ENCODE results near the gene NOX4.

Gene NOX4

DNA sequence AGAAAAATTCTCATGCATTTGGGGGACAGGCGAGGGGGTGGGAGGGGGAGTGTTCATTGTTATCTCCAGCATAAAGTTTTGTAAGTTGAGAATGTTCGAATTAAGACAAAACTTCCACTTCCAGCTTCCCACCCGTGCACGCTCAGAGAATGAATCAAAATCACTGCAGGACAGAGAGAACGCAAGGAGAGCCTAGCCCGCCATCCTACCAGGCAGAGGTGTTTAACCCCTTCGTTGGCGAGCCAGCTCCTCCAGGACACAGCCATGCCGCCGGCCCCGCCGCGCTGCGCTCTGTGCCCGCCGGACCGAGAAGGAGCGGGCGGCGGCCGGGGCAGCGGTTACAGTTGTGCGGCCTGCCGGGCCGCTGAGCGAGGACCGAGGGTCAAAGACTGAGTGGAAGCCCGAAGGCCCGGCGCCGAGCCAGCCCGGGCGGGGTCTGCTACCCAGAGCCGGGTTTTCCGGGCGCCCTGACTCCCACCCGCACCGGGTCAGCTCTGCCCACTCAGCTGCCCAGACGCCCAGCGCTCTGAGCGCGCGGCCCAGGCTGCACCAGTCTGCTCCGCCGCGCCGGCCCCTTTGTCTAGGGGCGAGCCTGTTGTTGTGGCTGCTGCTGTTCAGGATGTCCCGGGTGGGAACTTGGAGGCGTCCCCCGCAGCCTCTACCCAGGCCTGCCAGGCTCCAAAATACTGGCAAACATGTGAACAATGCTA is at the start of gene NOX4:
Gene NOX4, minus strand, starts transcription at position 395 of the 710 bp plus-strand sequence. Its CDS starts 129 bp downstream, at position 266.
- DNase-seq = no peak

DNA sequence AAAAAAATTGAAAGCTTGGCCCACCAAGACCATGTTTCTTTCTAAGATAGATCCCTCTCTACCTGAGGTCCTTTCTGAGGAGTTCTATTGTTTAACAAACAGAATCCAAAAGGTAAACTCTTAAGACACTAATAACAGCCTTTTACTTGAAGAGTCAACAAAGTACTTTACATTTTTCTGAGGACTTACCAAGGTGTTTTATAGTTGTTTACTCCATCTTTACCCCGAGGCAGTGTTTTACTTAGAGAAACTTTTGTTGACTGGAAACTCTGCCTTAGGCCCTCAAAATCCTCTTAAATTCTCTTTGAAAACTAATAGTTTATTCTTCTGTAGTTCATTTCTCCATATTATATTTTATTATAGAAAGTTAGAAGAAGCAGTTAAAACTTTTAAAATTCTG is 49.7 kb upstream of the NOX4 start:
- no peak for DNase-seq

DNA sequence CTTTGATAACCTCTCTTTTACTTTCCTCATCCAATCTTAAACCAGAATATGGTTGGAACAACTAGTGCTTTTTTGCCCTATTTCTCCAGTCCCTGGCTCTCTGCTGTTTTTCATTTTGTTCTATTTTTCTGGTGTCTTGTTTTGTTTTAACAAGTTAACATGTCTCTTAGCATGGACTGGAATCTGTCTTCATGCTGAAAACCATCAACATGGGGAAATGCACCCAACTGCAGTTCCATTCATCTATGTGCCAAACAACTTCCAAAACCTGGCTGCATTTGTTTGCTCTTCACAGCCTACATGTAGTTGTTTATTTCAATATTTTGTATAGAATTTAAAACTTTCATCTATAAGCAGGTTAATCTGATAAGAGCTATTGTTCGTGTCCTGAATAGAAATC is 46.8 kb upstream of the NOX4 start:
- no peak for DNase-seq

DNA sequence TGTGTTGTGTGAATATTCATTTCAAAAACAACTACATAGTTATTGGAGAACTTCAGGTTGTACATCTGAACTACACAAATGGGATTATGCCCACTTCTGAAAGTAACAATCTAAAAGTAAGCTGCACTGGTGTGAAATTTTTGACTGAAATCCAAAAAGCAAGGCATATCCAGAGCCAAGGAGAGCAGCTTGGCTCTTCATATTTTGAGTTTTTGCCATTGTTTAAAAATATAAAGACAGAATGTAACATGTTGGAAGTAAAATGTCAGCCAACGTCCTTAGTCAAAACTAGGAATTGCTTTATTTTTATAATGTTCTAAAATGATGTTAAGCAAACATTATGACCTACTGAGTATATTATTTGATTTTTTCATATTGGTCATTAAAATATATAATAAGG is 45.8 kb upstream of the NOX4 start:
- DNase-seq = no peak

DNA sequence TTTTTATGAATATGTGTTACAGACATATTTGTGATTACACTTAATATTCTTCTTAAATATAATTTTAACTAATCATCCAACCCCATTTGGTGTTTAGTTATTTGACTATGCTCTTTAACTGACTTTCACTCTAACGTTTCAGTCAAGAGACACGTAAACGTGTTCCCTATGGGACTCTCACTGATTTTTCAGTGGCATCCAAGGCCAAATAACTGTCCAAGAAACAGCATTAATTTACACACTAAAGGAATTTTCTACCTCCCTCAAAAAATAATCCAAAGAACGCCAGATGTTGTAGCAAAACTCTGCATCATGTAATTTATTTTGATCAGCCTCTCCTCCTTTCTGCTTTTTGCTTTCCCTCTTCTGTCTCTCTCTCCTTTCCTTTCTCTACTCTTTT is 44.0 kb upstream of the NOX4 start:
- no peak for DNase-seq

DNA sequence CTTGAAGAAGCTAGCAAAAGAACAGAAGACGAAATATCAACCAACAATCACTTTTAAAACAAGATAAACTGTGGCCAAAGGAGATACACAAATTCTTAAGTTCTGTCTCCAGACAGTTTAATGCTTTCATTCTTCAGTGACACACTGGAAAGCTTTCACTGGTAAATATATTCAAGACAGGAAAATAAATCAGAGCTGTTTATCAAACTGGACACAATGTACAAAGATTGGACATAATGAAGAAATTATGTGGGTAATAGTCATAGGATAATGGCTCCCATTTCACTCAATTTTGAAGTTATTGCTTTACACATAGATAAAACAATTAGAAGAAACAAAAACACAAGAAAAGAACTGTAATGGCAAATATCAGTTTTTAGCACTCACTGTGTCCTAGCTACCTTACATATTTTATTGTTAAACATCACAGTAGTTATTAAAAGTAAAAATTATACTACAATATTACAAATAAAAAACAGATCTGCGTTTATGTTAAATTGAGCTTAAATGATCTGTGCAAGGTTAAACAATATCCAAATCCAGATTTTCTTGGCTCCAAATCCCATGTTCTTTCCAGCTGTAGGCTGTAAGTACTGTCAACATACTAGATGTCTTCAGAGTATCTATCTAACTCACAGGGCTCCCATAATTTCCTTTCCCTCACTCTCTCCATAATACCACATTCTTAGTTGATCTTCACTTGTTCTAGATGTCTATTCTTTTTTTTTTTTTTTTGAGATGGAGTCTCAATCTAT is 38.6 kb upstream of the NOX4 start:
- DNase-seq = no peak

DNA sequence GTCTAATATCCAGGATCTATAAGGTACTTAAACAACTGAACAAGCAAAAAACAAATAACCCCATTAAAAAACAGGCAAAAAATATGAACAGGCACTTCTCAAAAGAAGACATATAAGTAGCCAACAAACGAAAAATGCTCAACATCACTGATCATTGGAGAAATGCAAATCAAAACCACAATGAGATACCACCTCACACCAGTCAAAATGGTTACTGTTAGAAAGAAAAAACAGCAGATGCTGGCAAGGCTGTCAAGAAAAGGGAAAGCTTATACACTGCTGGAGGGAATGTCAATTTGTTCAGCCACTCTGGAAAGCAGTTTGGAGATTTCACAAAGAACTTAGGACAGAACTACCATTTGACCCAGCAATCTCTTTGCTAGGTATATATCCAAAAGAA is 30.6 kb upstream of the NOX4 start:
- DNase-seq = no peak

DNA sequence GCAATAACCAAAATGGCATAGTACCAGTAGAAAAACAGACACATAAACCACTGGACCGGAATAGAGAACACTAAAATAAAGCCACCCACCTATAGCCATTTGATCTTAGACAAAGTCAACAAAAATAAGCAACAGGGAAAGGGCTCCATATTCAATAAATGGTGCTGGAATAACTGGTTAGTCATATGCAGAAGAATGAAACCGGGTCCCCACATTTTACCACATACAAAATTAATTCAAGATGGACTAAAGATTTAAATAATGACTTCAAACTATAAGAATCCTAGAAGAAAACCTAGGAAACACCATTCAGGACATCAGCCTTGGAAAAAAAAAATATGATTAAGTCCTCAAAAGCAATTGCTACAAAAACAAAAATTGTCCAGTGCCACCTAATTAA is 30.1 kb upstream of the NOX4 start:
- DNase-seq = no peak

DNA sequence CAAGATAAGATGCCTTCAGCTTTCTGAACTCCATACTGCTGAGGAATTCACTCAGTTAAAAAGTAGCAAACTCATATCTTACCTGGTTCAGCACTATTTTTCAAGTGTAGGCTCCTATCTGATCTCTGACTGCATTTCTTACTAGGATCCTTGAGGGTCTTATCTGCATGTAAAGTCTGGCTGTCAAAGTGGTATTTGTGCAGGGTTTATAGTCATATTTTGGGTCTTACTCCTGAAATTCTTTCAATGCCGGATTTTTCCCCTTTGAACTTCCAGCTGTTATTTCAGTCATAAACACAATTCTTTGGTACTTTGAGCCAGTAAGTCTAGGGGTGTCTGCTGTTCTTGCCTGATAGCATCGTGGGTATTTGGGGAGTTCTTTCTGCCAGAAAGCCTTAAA is 25.3 kb upstream of the NOX4 start:
- DNase-seq = no peak

DNA sequence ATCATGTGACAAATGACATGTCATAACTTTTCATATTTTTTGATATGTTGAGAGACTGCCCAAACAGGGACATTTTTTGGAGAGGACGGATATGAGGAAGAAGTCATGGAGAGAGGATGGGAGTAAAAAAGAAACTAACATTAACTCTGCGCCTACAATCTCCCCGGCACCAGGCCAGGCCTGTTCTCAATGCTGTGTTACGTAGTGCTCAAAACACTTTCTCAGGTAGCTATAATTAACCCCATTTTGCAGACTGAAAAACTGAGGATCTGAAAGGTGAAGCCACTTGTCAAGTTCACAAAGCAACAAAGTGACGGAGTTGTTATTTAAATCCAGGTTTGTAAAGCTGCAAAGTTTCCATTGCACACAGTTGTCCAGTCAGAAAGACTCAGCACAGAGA is 17.4 kb upstream of the NOX4 start:
- DNase-seq = no peak

DNA sequence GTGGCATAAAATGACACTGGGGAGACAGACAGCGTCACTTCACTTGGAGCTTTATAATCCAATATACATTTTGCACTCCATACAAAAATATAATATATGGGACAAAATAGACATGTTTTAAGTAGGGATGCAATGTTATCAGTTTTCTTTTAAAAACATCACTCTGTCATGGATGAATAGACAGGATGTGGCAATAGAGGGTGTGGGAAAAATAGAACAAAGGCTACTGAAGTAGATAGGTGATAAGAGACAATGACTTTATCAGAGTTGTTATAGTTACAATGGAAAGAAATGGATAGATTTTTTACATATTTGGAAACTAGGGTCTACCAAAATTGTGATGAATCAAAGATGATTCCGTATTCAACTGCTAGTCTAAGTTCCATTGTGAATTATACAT is 13.1 kb upstream of the NOX4 start:
- DNase-seq = no peak

DNA sequence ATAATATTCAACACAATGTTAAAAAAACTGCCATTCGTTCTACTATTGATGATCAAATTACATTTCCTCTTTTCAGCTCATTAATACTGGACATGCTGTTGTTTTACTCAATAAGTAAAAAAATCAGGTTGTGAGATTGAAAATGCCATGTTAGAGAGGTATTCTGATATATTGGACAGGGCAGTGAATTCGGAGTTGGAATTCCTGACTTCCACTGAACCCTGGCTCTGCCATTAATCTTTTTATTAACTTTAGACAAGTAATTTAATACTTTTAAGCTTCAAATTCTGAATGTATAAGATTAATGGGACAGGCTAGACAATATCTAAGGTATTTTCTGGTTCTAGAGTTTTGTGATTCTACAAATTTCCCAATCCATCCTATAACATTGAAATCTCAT is 12.2 kb upstream of the NOX4 start:
- DNase-seq = no peak

DNA sequence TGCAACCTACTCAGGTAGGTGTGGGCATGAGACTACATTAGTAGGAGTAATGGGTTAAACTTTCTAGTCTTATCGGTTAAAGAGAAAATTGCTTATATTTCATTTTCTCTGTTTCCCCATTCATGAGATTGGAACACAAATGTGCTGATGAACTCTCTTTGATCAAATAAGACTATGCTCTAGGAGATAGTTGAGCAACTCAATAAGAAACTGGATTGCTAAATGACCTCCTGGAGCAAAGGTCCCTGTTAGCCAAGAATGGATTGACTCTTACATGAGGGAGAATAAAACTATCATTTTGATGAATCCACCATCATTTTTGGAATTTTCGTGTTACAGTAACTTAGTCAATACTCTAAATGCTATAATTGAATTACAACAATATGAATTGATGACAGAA is 11.1 kb upstream of the NOX4 start:
- DNase-seq = no peak

DNA sequence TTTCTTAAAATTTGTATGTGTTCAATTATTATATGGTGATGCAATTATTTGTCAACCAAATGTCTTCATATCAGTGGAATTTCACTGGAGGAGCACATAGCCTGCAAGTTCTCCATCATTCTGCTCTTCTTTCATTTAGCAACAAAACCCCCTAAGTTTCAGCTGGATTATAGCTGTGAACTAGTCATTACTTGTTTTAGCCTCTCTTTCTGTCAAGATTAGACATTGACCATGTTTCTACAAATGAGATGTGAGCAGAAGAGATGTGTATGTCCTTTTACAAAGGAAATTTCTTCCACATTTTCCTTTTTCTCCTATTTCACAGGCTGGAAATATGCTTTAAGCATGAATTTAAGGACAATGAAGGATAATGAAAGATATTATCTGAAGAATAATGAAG is 9.2 kb upstream of the NOX4 start:
- DNase-seq = no peak

DNA sequence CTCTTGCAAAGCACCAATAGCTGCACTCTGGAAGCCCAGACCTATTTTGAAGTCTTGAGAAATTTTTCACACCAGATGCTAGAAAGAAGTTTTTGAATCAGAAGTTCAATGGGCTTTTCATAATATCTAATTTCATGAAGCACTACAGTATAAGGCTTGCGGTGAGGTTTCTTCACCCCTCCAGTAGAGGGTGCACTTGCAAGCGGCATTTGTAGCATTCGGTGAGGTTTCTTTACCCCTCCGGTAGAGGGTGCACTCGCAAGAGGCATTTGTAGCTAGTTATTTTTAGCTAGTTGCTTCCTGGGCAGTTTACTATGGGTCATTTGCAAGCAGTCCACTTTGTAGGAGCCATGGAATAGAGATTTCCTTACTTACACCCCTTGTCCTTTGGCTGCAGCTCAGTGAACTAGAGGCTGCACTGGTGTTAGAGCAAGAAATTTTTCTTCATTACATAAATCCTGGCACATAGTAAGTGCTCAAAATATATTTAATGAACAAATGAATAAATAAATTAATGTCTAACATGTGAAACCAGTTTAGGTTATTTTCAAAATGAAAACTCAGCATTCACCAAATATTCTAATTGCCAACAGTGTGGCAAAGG is 7.8 kb upstream of the NOX4 start:
- DNase-seq = no peak

DNA sequence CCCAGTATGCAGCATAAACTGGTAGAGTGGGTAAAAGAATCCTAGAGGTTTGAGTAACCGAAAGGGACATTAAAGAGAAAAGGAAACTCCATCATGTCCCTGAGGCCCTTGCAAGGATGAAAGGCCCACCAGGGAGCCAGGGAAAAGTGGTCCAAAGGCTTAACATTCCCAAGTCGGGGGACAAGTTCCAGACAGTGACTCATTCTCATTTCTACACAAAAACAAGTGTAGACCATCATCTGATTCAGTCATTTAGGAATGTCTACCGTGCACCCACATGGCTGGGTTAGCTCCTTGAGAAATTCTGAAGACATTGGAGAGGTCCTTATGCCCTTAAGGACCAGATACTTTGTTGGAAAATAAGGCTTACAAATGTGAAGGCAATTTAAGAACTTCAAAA is 4.8 kb upstream of the NOX4 start:
- no peak for DNase-seq

DNA sequence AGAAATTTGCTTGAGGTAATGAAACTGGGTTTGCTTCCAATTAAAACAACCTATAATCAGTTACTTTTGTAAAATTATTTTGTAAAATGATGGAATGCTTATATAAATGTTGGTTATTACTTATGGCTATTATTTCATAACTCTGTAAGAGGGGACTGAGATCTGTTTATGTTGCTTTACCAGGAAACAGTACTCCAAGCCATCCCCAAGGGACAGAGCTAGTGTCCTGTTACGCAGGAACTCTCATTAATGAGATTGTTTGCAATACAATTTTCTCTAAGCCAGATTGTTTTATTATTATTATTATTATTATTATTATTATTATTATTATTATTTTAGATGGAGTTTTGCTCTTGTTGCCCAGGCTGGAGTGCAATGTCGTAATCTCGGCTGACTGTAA is 2.3 kb upstream of the NOX4 start:
- no peak for DNase-seq

DNA sequence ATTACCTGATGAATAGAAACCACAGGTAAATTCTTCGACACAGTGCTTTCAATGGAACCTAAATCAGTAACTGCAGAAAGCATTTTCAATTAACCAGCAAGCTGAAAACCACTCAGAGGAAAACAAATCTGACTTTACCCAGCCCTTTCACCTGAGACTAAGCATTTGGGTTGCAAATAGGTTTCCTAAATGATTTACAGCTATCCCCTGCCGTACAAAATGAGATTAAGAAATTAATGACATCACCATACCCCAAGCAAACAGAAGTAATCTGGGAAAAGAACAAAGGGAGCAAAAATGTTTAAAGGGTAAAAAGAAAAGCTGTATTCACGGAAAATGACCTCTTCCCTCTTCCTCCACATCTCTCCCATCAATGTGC is 584 bp downstream of the NOX4 start:
- no peak for DNase-seq

DNA sequence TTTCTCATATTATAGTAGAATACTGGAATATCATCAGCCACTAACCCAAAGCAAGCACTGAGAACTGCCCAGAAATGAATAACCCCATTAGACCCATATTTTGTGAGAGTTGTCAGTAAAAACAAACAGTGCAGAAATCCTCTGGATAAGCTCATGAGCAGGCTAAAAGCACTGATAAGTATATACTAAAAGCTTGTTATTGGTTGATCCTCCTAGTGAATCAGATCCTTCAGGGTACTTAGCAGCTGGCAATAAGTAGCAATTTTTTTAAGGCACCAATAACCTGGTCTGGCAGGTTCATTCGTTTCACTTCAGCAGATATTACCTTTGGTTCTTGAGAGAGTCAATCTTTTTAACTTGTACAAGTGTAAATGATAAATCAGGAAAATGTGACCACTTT is 1.2 kb downstream of the NOX4 start:
- no peak for DNase-seq

DNA sequence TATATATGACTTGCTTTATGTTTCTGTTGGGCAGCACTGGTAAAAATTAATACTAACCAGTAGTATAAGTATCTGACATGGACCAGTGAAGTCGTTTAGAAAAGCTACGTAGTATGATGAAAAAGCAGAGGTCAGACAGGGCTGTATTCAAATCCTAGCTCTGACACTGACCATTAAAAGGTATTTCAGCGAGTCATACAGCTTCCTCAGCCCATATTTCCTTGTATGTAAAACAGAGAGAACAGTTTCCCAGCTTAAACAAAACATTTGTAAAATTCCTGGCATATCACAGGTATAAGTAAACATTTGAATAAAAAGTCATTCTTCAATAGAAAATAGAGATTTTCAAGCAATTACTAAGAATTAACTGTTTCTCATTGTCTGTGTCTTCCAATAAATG is 4.2 kb downstream of the NOX4 start:
- DNase-seq = no peak

DNA sequence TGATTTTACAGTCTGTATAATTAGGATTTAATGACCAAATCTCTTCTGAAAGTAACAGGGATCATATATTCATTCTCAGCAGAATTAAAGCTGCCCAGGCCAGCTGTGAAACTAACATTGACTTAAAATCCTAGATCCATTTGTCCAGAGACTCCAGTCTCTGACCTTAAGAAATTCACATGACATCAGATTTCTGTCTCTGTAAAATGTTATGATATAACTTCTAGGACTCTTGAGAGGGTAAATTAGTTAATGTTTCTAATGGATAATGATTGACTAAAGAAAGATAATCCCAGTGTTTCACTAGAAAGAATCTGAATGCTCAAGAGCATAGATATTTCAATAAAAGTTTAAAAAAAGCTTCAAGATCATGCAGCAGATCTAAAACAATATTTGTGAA is 6.3 kb downstream of the NOX4 start:
- DNase-seq = no peak

DNA sequence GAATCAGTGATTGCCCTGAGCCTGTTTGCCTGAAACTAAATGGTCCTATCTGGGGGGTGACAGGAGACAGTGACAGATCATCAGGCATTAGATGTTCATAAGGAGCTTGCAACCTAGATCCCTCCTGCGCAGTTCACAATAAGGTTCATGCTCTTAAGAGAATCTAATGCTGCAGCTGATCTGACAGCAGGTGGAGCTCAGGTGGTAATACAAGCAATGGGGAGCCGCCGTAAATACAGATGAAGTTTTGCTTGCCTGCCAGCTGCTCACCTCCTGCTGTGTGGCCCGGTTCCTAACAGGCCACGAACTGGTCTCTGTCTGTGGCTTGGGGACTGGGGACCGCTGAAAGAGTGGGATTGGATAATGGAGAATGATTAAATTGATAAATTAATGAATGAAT is 14.0 kb downstream of the NOX4 start:
- peak; percentile 22 for DNase-seq

DNA sequence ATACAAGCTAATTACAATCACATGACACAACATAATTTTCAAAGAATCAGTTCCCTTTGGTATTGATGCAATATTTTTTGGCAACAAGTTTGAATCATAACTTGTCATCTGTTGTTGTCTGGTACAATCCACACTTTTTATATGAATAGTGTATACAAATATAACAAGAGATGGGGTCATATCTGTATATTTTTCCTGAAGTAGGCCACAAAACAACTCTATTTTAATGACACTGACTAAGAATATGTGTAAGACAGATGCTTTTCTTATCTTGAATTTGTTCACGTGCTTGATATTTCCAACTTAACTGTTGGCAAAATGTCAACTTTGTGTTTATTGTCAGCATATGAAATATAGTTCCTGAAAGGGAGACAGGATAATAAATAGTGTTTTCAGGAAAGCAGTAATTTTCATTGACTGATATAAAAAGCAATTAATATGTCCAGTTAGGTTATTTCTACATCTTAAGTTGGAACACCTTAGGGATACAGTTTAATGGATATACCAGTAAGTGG is 27.9 kb downstream of the NOX4 start:
- no peak for DNase-seq

DNA sequence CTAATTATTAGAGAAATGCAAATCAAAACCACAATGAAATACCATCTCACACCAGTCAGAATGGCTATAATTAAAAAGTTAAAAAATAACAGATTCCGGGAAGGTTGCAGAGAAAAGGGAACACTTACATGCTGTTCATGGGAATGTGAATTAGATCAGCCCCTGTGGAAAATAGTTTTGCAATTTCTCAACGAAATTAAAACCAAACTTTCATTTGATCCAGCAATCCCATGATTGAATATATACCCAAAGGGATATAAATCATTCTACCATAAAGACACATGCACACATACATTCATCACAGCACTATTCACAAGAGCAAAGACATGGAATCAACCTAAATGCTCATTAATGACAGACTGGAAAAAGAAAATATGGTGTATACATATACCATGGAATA is 32.5 kb downstream of the NOX4 start:
- no peak for DNase-seq

Data from NCI-H146 (cell line).